Astrocyte of the cerebellum (primary cell): ENCODE measurements around the gene ARHGAP45.

Experiments
- DNase-seq: peaks from one replicate; pipeline ENCODE4 v3.0.0-alpha.2; 2011; ENCODE audit warnings: low read depth
- H3K4me3 ChIP-seq: 2 replicates; pipeline ENCODE4 v1.5.1; 2011; ENCODE audit warnings: mild to moderate bottlenecking, low read depth, low read length, moderate library complexity
- CTCF ChIP-seq: IDR thresholded peaks from 2 replicates; pipeline ENCODE4 v1.5.1; 2012; ENCODE audit warnings: low read length, low read depth, moderate library complexity, mild to moderate bottlenecking; ENCODE audit errors: missing control alignments
- in situ Hi-C: cut with HindIII; loops from 2 replicates; pipeline ENCODE4 v1.10.0; 2017; ENCODE audit warnings: low sequenced_read_pairs

The ARHGAP45 gene

GRCh38 chr19:1066748-1067340 is at the start of gene ARHGAP45:
Gene ARHGAP45 (plus strand): TSS chr19:1067167. CDS start chr19:1067406, 239 bp downstream.
- TF ChIP-seq CTCF, result no peak
- H3K4me3 ChIP-seq, result peak within 1 kb of the TSS; percentile 16
- DNase-seq, result no peak
- in situ Hi-C loops, result no loop called here

GRCh38 chr19:1017906-1018305 is 49.1 kb upstream of the ARHGAP45 start:
- H3K4me3 ChIP-seq, result no peak overlapping the region
- TF ChIP-seq CTCF, result no peak
- DNase-seq, result no peak
- in situ Hi-C loops, result no loop called here

GRCh38 chr19:1018393-1018792 is 48.6 kb upstream of the ARHGAP45 start:
- no peak overlapping the region for H3K4me3 ChIP-seq
- DNase-seq, result no peak
- in situ Hi-C loops, result no loop called here
- TF ChIP-seq CTCF, result no peak

GRCh38 chr19:1018932-1019615 is 47.9 kb upstream of the ARHGAP45 start:
- peak overlapping the region; percentile 85 for H3K4me3 ChIP-seq
- no peak for TF ChIP-seq CTCF
- DNase-seq, result no peak
- in situ Hi-C loops, result no loop called here

- TF ChIP-seq CTCF, result no peak
- no peak for DNase-seq
- in situ Hi-C loops, result no loop called here
- H3K4me3 ChIP-seq, result peak overlapping the region; percentile 85
Observed at GRCh38 chr19:1019616-1019961, 47.4 kb upstream of the ARHGAP45 start.

GRCh38 chr19:1019980-1020867 is 46.7 kb upstream of the ARHGAP45 start:
- in situ Hi-C loops, result no loop called here
- H3K4me3 ChIP-seq, result peak overlapping the region; percentile 85
- TF ChIP-seq CTCF, result no peak

More at GRCh38 chr19:1019980-1020867, 46.7 kb upstream of the ARHGAP45 start:
- DNase-seq, result no peak
